ENCODE measurements around the gene GPR17.

The GPR17 gene

DNA sequence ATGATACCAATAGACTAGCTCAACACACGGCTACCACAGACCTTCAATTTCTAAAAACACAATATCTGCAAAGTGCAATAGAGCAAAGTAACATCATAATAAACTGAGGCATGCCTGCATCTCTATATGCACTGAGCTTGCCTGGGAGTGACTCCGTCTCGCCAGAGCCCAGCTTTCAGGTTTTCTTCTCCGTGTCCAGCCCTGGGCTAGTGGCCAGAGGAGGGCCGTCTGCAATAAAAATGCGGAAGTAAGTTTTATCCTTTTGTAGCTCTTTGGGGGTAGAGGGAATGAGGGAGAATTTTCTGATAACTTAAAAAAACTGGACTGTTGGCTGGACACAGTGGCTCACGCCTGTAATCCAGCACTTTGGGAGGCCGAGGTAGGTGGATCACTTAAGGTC, 41.0 kb upstream of the GPR17 start:
- no peak for DNase-seq (ENCODE audit: low read depth)
- H3K4me3 ChIP-seq (ENCODE audit: low read depth, low read length) = no peak overlapping the region
- TF ChIP-seq, protein P1, sequence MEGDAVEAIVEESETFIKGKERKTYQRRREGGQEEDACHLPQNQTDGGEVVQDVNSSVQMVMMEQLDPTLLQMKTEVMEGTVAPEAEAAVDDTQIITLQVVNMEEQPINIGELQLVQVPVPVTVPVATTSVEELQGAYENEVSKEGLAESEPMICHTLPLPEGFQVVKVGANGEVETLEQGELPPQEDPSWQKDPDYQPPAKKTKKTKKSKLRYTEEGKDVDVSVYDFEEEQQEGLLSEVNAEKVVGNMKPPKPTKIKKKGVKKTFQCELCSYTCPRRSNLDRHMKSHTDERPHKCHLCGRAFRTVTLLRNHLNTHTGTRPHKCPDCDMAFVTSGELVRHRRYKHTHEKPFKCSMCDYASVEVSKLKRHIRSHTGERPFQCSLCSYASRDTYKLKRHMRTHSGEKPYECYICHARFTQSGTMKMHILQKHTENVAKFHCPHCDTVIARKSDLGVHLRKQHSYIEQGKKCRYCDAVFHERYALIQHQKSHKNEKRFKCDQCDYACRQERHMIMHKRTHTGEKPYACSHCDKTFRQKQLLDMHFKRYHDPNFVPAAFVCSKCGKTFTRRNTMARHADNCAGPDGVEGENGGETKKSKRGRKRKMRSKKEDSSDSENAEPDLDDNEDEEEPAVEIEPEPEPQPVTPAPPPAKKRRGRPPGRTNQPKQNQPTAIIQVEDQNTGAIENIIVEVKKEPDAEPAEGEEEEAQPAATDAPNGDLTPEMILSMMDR (conservative IDR thresholded peaks at IDR 0.05; ENCODE audit: low read depth, low read length) = no peak

DNA sequence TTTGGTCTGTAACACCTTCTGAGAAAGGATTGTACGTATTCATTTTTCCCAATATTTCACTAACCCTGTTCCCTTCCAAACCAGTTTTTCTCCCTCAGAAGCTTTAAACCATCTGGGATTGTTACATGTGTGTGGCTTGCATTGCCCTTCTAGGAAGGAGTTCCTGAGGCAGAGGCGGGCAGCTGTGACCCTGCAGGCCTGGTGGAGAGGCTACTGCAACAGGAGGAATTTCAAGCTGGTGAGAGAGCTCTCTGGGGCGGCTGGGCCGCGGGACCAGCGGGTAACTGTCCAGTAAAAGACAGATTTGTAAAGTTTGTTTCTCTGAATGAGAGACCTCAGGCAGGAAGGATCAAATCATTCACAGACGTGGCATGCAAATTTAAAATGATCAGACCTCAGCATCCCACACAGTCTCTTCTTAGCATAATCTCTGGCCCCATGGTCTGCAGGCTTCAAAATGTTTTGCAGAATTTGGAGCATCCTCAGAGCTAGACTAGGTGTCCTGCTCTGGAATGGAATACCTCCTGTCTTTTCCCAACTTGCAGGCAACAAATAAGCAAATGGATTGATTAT, 40.2 kb upstream of the GPR17 start:
- TF ChIP-seq, protein P1 (conservative IDR thresholded peaks at IDR 0.05; ENCODE audit: low read depth, low read length) = no peak
- DNase-seq (ENCODE audit: low read depth) = no peak
- H3K4me3 ChIP-seq (ENCODE audit: low read depth, low read length) = no peak overlapping the region

DNA sequence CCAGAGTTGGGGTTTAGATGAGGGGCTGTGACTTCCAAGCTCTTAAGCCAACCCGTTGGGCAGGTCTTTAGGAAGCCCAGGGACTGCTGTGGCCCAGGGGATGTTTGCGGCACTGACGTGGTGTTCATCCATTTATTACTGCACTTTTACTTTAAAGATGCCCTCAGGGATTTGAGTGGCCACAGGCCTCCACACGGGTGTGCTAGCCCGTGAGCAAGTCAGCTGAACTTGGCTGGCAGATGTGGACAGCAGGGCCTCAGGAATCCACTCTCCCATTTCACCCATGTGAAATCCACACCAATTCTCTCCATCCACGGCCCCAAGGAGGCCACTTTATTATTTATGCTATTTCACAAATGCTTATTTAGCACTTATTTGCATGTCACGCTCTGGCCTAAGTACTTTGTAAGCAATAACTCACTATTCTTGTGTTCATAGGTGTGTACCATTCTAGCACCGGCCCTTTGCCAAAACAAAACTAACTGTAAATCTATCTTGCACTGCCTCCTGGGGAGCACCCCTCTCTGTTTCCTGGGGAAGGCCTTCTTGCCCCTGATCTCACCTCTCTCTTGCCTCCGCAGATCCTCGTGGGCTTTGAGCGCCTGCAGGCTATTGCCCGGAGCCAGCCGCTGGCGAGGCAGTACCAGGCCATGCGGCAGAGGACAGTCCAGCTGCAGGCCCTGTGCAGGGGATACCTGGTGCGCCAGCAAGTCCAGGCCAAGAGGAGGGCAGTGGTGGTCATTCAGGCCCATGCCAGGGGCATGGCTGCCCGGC, 39.1 kb upstream of the GPR17 start:
- no peak overlapping the region for H3K4me3 ChIP-seq (ENCODE audit: low read depth, low read length)
- TF ChIP-seq, protein P1 (conservative IDR thresholded peaks at IDR 0.05; ENCODE audit: low read depth, low read length) = no peak
- no peak for DNase-seq (ENCODE audit: low read depth)

DNA sequence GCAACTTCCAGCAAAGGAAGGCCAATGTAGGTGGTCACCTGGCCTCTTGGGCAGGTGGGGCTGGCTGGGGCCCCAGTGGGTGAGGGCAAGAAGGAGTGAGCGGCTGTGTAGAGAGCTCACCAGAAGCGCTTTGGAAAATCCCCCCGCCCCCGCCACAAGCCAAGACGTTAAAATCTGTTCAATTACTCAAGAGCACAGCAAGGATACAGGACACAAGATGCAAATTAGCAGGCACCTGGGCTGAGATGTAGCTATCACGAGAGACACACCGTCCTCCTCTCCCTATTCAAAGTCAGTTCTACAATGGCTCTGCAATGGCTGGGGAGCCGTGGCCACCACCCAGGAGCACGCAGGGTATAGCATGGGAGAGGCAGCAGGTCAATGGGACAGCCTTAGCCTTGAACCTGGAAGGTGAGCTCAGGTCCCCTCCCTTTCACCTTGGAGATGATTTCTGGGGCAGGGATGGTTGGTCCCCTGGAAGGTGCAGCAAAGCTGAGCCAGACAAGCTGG, 38.5 kb upstream of the GPR17 start:
- DNase-seq (ENCODE audit: low read depth) = no peak
- TF ChIP-seq, protein P1 (conservative IDR thresholded peaks at IDR 0.05; ENCODE audit: low read depth, low read length) = no peak
- H3K4me3 ChIP-seq (ENCODE audit: low read depth, low read length) = no peak overlapping the region

DNA sequence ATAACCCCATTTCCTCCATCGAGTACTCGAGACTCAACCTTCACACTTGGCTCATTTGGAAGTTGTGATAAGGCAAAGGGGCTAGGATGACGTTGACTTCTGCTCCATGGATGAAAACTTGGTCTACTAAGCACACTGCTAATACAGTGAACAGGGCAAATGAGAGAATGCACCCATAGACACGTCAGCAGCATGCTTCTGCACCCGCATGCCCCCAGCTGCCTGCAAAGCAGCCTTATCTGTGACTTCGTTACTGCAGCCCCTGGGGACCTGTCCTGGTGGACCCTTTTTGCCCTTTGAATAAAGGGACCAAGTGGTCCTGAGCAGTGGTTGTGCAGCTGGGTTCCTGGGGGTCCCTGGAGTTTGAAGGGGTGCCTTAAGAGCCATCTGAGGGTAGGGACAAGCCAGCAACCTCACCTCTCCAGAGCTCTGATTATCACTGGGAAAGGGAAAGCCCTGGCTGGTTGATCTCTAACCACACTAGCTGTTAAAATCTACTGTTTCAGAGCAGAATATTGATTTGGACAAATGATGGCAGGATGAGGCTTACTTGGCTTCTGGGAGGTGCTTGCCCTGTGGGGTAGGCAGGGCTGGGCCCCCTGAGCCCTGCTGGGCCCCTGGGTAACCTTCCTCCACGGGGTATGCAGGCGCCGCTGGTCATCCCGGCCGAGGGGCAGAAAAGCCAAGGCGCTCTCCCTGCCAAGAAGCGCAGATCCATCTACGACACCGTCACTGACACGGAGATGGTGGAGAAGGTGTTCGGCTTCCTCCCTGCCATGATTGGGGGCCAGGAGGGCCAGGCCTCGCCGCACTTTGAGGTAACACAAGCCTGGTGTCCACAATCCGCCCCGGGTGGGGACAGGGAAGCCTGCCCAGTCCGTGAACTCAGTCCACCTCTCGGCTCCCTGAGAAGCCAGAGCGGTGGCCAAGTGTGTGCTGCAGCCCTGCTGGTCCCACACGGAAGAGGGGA, 37.6 kb upstream of the GPR17 start:
- TF ChIP-seq, protein P1 (conservative IDR thresholded peaks at IDR 0.05; ENCODE audit: low read depth, low read length) = no peak
- no peak overlapping the region for H3K4me3 ChIP-seq (ENCODE audit: low read depth, low read length)
- DNase-seq (ENCODE audit: low read depth) = no peak

DNA sequence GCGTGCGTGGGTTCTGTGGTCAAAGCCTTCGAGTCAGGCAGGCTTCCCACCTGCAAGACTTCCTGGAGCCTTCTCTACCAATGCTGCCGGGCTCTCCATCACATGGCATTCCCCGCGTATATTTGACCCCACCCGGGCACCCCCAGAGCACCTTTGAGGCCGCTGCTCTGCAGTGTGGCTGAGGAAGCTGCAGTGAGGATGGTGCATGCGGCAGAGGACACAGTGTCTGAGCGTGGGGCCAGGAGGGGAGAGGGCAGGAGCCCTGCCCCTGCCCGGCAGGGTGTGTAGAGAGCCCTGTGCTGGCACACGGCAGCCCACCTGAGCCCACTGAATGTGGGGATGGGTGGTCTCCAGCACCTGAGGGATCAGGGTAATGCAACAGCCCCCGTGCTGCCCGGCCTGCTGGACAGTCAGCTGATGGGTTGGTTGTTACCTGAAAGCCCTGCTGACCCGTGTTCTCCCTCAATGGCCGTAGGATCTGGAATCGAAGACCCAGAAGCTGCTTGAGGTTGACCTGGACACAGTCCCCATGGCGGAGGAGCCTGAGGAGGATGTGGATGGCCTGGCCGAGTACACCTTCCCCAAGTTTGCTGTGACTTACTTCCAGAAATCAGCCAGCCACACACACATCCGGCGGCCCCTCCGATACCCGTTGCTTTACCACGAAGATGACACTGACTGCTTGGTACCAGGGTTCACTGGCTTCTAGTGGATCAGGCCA, 36.8 kb upstream of the GPR17 start:
- DNase-seq (ENCODE audit: low read depth) = no peak
- no peak overlapping the region for H3K4me3 ChIP-seq (ENCODE audit: low read depth, low read length)
- TF ChIP-seq, protein P1 (conservative IDR thresholded peaks at IDR 0.05; ENCODE audit: low read depth, low read length) = no peak
